Hepatocyte (in vitro differentiated cells): Measurements from ENCODE around the gene HDAC8.

Source experiments
- EZH2 ChIP-seq: fragments of 200-600 bp; sonication (generic); IDR thresholded peaks from 2 replicates; pipeline ENCODE4 v1.6.1; 2016; ENCODE audit warnings: antibody characterized with exemption, mild to moderate bottlenecking, borderline replicate concordance
- EZH2phosphoT487 ChIP-seq: fragments of 200-600 bp; sonication (generic); IDR thresholded peaks from one replicate; pipeline ENCODE4 v1.6.1; 2018; ENCODE audit warnings: antibody characterized with exemption, mild to moderate bottlenecking, low read depth, moderate library complexity; ENCODE audit not compliant: unreplicated experiment, severe bottlenecking
- TF ChIP-seq, protein P1 (sequence below): fragments of 200-600 bp; sonication (generic); IDR thresholded peaks from 2 replicates; pipeline ENCODE4 v1.5.1; 2016; ENCODE audit warnings: antibody characterized with exemption, mild to moderate bottlenecking; ENCODE audit not compliant: poor library complexity

- TF ChIP-seq EZH2 (no peak), EZH2phosphoT487 (no peak)
- TF ChIP-seq, protein P1, sequence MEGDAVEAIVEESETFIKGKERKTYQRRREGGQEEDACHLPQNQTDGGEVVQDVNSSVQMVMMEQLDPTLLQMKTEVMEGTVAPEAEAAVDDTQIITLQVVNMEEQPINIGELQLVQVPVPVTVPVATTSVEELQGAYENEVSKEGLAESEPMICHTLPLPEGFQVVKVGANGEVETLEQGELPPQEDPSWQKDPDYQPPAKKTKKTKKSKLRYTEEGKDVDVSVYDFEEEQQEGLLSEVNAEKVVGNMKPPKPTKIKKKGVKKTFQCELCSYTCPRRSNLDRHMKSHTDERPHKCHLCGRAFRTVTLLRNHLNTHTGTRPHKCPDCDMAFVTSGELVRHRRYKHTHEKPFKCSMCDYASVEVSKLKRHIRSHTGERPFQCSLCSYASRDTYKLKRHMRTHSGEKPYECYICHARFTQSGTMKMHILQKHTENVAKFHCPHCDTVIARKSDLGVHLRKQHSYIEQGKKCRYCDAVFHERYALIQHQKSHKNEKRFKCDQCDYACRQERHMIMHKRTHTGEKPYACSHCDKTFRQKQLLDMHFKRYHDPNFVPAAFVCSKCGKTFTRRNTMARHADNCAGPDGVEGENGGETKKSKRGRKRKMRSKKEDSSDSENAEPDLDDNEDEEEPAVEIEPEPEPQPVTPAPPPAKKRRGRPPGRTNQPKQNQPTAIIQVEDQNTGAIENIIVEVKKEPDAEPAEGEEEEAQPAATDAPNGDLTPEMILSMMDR, result no peak
These were observed 266.4 kb downstream of the HDAC8 start for GRCh38 chrX:72306085-72306801.
